GM23338 (cell line): Measurements from ENCODE around the gene KIF24. TPM values are rescaled to one million over a fixed set of nuclear protein-coding genes. Genes with fewer than 3 reads are reported as not detected.

Experiments used
- ATAC-seq: fragments of 200-7000 bp; cut with Tn5 transposase; 3 replicates; pipeline ENCODE4 v1.9.1; 2020
- DNase-seq: peaks from one replicate; pipeline ENCODE4 v3.0.0-alpha.2; 2015; ENCODE audit warnings: low spot score
- H2AFZ ChIP-seq: fragments of 200-600 bp; sonication (generic); 2 replicates; pipeline ENCODE4 v1.8.0; 2016; ENCODE audit warnings: antibody characterized with exemption, mild to moderate bottlenecking, moderate library complexity
- H3F3A ChIP-seq: fragments of 200-600 bp; sonication (generic); replicated peaks from 2 replicates; pipeline ENCODE4 v1.8.0; 2017; ENCODE audit warnings: antibody characterized with exemption, mixed run types, low read depth
- H3K27ac ChIP-seq: fragments of 200-600 bp; sonication (generic); 2 replicates; pipeline ENCODE4 v1.6.1; 2016; ENCODE audit warnings: low read depth
- H3K27me3 ChIP-seq: fragments of 200-600 bp; sonication (generic); 2 replicates; pipeline ENCODE4 v1.8.0; 2016; ENCODE audit warnings: mild to moderate bottlenecking, mixed run types, moderate library complexity; ENCODE audit not compliant: insufficient read depth
- H3K36me3 ChIP-seq: fragments of 200-600 bp; sonication (generic); 2 replicates; pipeline ENCODE4 v1.8.0; 2016; ENCODE audit warnings: mild to moderate bottlenecking; ENCODE audit not compliant: insufficient read depth
- H3K4me1 ChIP-seq: fragments of 200-600 bp; sonication (generic); 2 replicates; pipeline ENCODE4 v1.8.0; 2016; ENCODE audit warnings: mild to moderate bottlenecking, moderate library complexity; ENCODE audit not compliant: insufficient read depth
- H3K4me2 ChIP-seq: fragments of 200-600 bp; sonication (generic); 2 replicates; pipeline ENCODE4 v1.7.1; 2017; ENCODE audit warnings: mixed run types
- H3K4me3 ChIP-seq: fragments of 200-600 bp; sonication (generic); 2 replicates; pipeline ENCODE4 v1.6.1; 2016; ENCODE audit warnings: mixed run types
- H3K79me2 ChIP-seq: fragments of 200-600 bp; sonication (generic); replicated peaks from 2 replicates; pipeline ENCODE4 v1.8.0; 2017; ENCODE audit warnings: mild to moderate bottlenecking; ENCODE audit not compliant: insufficient read depth
- H3K9me2 ChIP-seq: fragments of 200-600 bp; sonication (generic); 2 replicates; pipeline ENCODE4 v1.8.0; 2017; ENCODE audit not compliant: insufficient read depth
- H4K20me1 ChIP-seq: fragments of 200-600 bp; sonication (generic); replicated peaks from 2 replicates; pipeline ENCODE4 v1.8.0; 2017; ENCODE audit warnings: mild to moderate bottlenecking; ENCODE audit not compliant: insufficient read depth
- H3K27ac Mint-ChIP-seq: 2 replicates; pipeline ENCODE4 v1.8.0; 2020; ENCODE audit warnings: inconsistent platforms, mild to moderate bottlenecking, moderate library complexity, mixed read lengths
- H3K27me3 Mint-ChIP-seq: 3 replicates; pipeline ENCODE4 v1.8.0; 2022; ENCODE audit warnings: low read depth, mild to moderate bottlenecking, moderate library complexity, mixed read lengths, inconsistent platforms; ENCODE audit not compliant: insufficient read depth, poor library complexity
- H3K36me3 Mint-ChIP-seq: 3 replicates; pipeline ENCODE4 v1.8.0; 2021; ENCODE audit warnings: low read depth, mild to moderate bottlenecking, inconsistent platforms, moderate library complexity, mixed read lengths
- H3K4me1 Mint-ChIP-seq: 3 replicates; pipeline ENCODE4 v1.8.0; 2020; ENCODE audit warnings: mild to moderate bottlenecking, inconsistent platforms, mixed read lengths
- H3K4me3 Mint-ChIP-seq: 3 replicates; pipeline ENCODE4 v1.8.0; 2021; ENCODE audit warnings: moderate library complexity, mild to moderate bottlenecking, inconsistent platforms, mixed read lengths
- H3K9me3 Mint-ChIP-seq: 3 replicates; pipeline ENCODE4 v1.8.0; 2020; ENCODE audit warnings: moderate library complexity, mild to moderate bottlenecking, inconsistent platforms, mixed read lengths
- CREB1 ChIP-seq: fragments of 250-450 bp; sonication (Bioruptor Pico); IDR thresholded peaks from 2 replicates; pipeline ENCODE4 v1.5.0; 2020; ENCODE audit warnings: low read depth, mild to moderate bottlenecking, moderate library complexity
- ETS1 ChIP-seq: IDR thresholded peaks from 2 replicates; pipeline ENCODE4 v1.6.1; 2016; ENCODE audit warnings: antibody characterized with exemption
- EZH2 ChIP-seq: fragments of 200-600 bp; sonication (generic); IDR thresholded peaks from one replicate; pipeline ENCODE4 v1.8.0; 2017; ENCODE audit warnings: antibody characterized with exemption, mild to moderate bottlenecking, low read depth; ENCODE audit not compliant: unreplicated experiment
- EZH2phosphoT487 ChIP-seq: fragments of 200-600 bp; sonication (generic); IDR thresholded peaks from one replicate; pipeline ENCODE4 v1.8.1; 2018; ENCODE audit warnings: antibody characterized with exemption; ENCODE audit not compliant: unreplicated experiment
- JUNB ChIP-seq: IDR thresholded peaks from one replicate; pipeline ENCODE4 v1.6.1; 2016; ENCODE audit warnings: antibody characterized with exemption; ENCODE audit not compliant: unreplicated experiment
- NANOG ChIP-seq: IDR thresholded peaks from 2 replicates; pipeline ENCODE4 v1.6.1; 2016; ENCODE audit warnings: antibody characterized with exemption, borderline replicate concordance
- POLR2AphosphoS5 ChIP-seq: IDR thresholded peaks from 2 replicates; pipeline ENCODE4 v1.6.1; 2016; ENCODE audit warnings: antibody characterized with exemption, low read depth
- REST ChIP-seq: IDR thresholded peaks from one replicate; pipeline ENCODE4 v1.6.1; 2018; ENCODE audit warnings: antibody characterized with exemption; ENCODE audit not compliant: unreplicated experiment
- STAT1 ChIP-seq: IDR thresholded peaks from one replicate; pipeline ENCODE4 v1.6.1; 2016; ENCODE audit warnings: antibody characterized with exemption; ENCODE audit not compliant: unreplicated experiment
- ZNF114 ChIP-seq: fragments of 250-450 bp; sonication (Bioruptor Pico); IDR thresholded peaks from 2 replicates; pipeline ENCODE4 v1.5.0; 2020; ENCODE audit warnings: mild to moderate bottlenecking, moderate library complexity
- ZNF331 ChIP-seq: fragments of 250-450 bp; sonication (Bioruptor Pico); IDR thresholded peaks from 2 replicates; pipeline ENCODE4 v1.5.0; 2020; ENCODE audit warnings: low read depth, mild to moderate bottlenecking, moderate library complexity
- polyA plus RNA-seq: library from polyadenylated mRNA; unstranded; fragments of >200 nt; fragmentation: Nextera tagmentation; extraction: Ambion mirVana; gene quantifications from 2 replicates; pipeline ENCODE4 v1.2.1, GENCODE V29; 2016
- total RNA-seq: library from RNA; depleted of rRNA; stranded (reverse); fragments of >200 nt; shearing (Covaris generic); gene quantifications from 2 replicates; pipeline ENCODE4 v1.2.3, GENCODE V29; 2014
- TF ChIP-seq, protein P1 (sequence below), 2 experiments: fragments of 200-600 bp in 1 of 2; sonication (generic) in 1 of 2; conservative IDR thresholded peaks; 2 replicates each; pipeline versions ENCODE4 v1.5.1 to v1.6.1; 2016 to 2017; ENCODE audit warnings: antibody characterized with exemption in 2 of 2, low read depth in 2 of 2, mild to moderate bottlenecking in 2 of 2, moderate library complexity in 1 of 2
- TF ChIP-seq, protein P2 (sequence below): fragments of 250-450 bp; sonication (Bioruptor Pico); IDR thresholded peaks from 2 replicates; pipeline ENCODE4 v1.5.0; 2020; ENCODE audit warnings: mild to moderate bottlenecking, moderate library complexity

The KIF24 gene
- total and polyA plus RNA-seq, 2 experiments from 2014 or later: 1.3 to 4.4 TPM

DNA sequence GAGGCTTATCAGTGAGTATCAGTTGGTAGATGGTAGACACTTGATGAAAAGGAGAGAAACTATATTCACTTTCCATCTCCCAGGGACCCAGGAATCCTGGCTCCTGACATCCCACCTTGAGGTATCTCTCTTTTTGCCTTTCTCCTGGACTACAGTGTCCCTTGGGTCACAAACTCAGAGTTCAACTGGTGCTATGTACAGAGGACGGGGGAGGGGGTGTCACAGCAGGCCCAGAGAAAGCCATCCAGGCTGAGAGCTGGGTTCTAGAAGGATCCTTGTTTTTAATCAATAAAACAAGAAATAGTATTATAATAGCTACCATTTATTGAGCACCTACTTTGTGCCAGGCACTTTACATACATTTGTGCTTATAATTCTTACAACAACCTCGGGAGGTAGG lies 37.3 kb upstream of the KIF24 start:
- Histone ChIP-seq H3K36me3 (no peaks in the 10 kb centered on the region), H3K27ac (no peak overlapping the region), H4K20me1 (no peaks in the 10 kb centered on the region), H3K27me3 (no peaks in the 10 kb centered on the region), H3F3A (no peaks in the 10 kb centered on the region), H3K79me2 (no peaks in the 10 kb centered on the region), H2AFZ (no peak overlapping the region), H3K9me2 (0 out of 2 replicates have a peak, but pooled peaks cover 3% of the 10 kb centered on the region), H3K4me2 (no peak overlapping the region), H3K4me1 (peaks cover 26% of the 10 kb centered on the region), H3K4me3 (no peak overlapping the region)
- H3K4me1 Mint-ChIP-seq: peaks cover 24% of the 10 kb centered on the region
- TF ChIP-seq EZH2phosphoT487: no peak
- no peak for TF ChIP-seq NANOG
- TF ChIP-seq EZH2: no peak
- TF ChIP-seq REST: no peak
- TF ChIP-seq CREB1 (CRISPR knock-in tag): no peak
- TF ChIP-seq POLR2AphosphoS5: no peak
- TF ChIP-seq, protein P1, sequence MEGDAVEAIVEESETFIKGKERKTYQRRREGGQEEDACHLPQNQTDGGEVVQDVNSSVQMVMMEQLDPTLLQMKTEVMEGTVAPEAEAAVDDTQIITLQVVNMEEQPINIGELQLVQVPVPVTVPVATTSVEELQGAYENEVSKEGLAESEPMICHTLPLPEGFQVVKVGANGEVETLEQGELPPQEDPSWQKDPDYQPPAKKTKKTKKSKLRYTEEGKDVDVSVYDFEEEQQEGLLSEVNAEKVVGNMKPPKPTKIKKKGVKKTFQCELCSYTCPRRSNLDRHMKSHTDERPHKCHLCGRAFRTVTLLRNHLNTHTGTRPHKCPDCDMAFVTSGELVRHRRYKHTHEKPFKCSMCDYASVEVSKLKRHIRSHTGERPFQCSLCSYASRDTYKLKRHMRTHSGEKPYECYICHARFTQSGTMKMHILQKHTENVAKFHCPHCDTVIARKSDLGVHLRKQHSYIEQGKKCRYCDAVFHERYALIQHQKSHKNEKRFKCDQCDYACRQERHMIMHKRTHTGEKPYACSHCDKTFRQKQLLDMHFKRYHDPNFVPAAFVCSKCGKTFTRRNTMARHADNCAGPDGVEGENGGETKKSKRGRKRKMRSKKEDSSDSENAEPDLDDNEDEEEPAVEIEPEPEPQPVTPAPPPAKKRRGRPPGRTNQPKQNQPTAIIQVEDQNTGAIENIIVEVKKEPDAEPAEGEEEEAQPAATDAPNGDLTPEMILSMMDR (conservative IDR thresholded peaks at IDR 0.05; ENCODE audit: low read depth in 2 of 2): no peak
- no peak for TF ChIP-seq ZNF114
- TF ChIP-seq, protein P2, sequence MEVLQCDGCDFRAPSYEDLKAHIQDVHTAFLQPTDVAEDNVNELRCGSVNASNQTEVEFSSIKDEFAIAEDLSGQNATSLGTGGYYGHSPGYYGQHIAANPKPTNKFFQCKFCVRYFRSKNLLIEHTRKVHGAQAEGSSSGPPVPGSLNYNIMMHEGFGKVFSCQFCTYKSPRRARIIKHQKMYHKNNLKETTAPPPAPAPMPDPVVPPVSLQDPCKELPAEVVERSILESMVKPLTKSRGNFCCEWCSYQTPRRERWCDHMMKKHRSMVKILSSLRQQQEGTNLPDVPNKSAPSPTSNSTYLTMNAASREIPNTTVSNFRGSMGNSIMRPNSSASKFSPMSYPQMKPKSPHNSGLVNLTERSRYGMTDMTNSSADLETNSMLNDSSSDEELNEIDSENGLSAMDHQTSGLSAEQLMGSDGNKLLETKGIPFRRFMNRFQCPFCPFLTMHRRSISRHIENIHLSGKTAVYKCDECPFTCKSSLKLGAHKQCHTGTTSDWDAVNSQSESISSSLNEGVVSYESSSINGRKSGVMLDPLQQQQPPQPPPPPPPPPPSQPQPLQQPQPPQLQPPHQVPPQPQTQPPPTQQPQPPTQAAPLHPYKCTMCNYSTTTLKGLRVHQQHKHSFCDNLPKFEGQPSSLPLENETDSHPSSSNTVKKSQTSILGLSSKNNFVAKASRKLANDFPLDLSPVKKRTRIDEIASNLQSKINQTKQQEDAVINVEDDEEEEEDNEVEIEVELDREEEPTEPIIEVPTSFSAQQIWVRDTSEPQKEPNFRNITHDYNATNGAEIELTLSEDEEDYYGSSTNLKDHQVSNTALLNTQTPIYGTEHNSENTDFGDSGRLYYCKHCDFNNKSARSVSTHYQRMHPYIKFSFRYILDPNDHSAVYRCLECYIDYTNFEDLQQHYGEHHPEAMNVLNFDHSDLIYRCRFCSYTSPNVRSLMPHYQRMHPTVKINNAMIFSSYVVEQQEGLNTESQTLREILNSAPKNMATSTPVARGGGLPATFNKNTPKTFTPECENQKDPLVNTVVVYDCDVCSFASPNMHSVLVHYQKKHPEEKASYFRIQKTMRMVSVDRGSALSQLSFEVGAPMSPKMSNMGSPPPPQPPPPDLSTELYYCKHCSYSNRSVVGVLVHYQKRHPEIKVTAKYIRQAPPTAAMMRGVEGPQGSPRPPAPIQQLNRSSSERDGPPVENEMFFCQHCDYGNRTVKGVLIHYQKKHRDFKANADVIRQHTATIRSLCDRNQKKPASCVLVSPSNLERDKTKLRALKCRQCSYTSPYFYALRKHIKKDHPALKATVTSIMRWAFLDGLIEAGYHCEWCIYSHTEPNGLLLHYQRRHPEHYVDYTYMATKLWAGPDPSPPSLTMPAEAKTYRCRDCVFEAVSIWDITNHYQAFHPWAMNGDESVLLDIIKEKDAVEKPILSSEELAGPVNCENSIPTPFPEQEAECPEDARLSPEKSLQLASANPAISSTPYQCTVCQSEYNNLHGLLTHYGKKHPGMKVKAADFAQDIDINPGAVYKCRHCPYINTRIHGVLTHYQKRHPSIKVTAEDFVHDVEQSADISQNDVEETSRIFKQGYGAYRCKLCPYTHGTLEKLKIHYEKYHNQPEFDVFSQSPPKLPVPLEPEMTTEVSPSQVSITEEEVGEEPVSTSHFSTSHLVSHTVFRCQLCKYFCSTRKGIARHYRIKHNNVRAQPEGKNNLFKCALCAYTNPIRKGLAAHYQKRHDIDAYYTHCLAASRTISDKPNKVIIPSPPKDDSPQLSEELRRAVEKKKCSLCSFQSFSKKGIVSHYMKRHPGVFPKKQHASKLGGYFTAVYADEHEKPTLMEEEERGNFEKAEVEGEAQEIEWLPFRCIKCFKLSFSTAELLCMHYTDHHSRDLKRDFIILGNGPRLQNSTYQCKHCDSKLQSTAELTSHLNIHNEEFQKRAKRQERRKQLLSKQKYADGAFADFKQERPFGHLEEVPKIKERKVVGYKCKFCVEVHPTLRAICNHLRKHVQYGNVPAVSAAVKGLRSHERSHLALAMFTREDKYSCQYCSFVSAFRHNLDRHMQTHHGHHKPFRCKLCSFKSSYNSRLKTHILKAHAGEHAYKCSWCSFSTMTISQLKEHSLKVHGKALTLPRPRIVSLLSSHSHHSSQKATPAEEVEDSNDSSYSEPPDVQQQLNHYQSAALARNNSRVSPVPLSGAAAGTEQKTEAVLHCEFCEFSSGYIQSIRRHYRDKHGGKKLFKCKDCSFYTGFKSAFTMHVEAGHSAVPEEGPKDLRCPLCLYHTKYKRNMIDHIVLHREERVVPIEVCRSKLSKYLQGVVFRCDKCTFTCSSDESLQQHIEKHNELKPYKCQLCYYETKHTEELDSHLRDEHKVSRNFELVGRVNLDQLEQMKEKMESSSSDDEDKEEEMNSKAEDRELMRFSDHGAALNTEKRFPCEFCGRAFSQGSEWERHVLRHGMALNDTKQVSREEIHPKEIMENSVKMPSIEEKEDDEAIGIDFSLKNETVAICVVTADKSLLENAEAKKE (CRISPR knock-in tag): no peak
- no peak for TF ChIP-seq JUNB
- TF ChIP-seq ZNF331: no peak
- no peak for TF ChIP-seq ETS1
- TF ChIP-seq STAT1: no peak
- H3K9me3 Mint-ChIP-seq: peaks cover 22% of the 10 kb centered on the region
- no peak for DNase-seq
- H3K36me3 Mint-ChIP-seq: peaks cover 45% of the 10 kb centered on the region
- no peak overlapping the region for H3K4me3 Mint-ChIP-seq
- H3K27ac Mint-ChIP-seq: no peak overlapping the region
- peaks cover 4% of the 10 kb centered on the region for H3K27me3 Mint-ChIP-seq
- no peak for ATAC-seq
